ENCODE data around the gene CEP68.
A peak's percentile ranks its signal among the peaks of the same experiment; 100 is the strongest.
"Not testable (repeated sequence)": the region's sequence is repeated elsewhere in the genome, so short reads cannot be mapped to it uniquely, and the experiment has no call there.

The CEP68 gene

DNA sequence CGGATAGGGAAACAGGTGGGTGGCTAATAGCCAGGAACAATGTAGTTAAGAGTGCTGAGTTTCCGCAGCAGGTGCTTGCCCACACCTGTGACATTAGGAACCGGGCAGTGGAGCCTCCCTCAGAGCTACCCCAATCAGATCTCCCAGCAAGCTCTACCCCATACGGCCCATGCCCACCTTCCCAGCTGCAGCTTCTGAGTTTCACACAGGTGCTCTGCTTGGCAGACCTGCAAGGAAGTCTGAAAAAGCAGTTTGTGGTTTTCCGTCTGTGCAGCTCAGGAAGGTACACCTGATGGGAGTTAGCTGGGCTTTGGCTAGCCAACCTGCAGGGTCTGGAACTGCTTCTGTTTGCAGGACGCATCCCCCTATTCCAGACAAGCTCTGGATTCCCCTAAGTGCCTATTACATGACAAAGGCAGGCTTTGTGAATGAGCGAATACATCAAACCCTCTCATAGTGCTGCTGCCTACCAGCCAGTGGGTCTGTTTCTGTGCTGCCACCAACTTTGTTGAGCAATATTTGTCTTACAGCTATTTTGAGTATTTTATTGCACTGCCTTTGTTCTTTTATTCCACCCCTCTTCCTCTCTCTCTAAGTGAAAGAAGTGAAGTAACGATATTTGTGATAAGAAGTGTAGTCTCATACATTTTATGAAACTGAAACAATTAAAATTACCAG lies 24.7 kb upstream of the CEP68 start:
- DNase-seq (ENCODE audit: low read depth in 2 of 2) = no peak

DNA sequence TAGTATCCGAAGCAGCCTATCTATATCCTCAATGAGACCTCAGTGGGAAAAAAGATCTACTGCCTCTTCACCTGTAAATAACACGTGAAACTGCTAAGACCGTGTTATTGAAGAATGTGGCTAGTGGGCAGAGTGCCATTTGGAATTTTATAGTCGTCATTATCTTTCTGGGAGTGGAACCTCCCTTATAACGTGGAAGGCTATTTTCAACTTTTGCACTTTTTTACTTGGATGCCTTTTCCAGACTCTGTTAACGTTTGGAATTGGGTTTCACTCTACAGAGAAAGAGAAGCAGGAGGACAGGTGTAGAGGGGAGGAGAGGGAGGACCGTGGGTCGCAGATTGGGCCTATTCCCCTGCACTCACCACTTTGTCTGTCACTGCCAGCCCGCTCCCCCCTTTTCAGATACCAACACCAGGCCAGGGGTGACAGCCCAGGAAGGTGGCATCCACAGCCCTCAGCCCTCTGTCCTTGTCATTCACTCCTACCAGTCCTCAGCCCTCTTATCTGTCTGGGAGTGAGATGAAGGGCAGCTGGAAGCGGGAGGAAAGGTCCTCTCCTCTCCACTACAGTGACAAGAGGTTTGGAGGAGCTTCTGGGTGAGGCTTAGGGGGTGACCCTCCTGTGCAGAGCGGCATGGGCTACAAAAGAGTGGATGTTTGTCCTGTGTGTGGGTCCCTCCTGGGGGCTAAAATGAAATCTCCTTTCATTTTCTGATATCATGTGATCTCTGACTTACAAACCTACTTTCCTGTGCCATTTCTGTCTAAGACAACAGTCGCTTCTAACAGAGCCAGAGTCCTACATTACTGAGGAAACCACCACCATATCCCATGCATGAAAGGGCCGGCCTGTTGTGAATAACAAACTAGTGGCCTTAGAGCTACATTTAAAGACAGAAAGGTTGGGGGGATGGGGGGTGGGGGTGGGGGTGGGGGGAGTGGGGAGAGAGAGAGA lies 23.9 kb upstream of the CEP68 start:
- no peak for DNase-seq (ENCODE audit: low read depth in 2 of 2)

DNA sequence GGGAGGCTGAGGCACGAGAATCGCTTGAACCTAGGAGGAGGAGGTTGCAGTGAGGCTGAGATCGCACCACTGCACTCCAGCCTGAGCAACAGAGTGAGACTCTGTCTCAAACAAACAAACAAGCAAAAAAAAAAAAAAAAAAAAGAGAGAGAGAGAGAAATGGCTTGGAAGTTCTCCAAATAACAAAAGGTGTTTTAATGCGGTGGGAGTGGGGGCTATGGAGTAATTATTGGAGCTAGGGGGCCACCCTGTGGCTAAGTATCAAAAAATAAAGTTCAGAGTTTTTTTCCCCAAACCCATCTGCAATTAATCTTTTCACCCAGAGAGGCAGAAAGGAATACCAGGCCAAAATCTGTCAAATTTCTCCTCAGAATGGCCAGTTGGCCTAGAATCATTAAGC lies 23.0 kb upstream of the CEP68 start:
- no peak for DNase-seq (ENCODE audit: low read depth in 2 of 2)

DNA sequence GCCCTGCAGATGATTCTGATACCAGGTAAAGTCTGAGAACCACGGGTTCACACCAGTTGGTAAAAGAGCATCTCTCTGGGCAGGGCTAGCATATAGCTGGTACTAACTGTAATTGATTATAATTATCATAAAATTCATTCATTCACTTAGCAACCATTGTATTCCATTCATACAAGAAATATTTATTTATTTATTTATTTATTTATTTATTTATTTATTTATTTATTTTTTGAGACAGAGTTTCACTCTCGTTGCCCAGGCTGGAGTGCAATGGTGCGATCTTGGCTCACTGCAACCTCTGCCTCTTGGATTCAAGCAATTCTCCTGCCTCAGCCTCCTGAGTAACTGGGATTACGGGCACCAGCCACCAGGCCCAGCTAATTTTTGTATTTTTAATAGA lies 22.5 kb upstream of the CEP68 start:
- DNase-seq (ENCODE audit: low read depth in 2 of 2) = not testable (repeated sequence)

DNA sequence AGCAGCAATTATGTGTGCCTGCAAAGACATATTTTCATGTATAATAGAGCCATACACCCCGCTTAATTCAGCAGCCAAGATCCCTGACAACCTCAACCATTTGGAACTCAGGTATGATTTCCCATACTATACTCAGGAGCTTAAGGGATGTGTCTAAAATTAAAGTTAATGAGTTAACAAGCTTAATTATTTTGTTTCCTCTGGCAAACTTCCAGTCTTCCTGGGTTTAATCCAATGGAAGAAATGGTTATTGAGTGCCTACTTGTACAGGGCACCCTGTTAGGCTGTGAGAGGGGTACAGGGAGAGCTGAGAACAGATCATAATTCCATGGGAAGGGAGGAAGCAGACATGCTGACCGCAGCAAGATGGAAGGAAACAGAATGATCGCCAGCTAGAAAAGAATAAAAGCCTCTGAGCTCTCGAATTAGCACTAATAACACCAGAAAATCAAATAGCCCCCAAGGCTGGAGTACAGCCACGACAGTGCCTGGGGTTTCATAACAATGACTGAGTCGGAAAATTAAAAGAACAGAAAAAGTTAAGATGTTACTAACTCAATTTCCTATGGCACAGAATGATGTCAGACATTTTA lies 20.8 kb upstream of the CEP68 start:
- no peak for DNase-seq (ENCODE audit: low read depth in 2 of 2)

DNA sequence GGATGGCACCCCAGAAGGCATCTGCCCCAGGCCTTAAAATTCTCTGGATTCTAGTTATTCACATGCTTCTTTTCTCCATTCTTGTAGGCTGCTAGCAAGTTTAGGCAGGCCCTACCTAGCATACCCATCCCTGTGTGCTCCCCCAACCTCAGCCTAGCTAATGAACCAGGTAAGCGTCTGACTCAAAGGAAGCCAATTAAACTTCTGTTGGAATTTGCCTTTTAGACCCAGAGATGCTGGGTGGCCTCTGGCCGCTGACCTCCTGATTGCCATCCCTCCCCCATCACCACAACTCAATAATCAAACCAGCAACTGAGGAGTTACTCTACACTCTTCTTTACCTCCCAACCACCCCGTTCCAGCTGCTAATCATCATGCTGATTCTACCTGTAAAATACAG lies 19.0 kb upstream of the CEP68 start:
- DNase-seq (ENCODE audit: low read depth in 2 of 2) = no peak

DNA sequence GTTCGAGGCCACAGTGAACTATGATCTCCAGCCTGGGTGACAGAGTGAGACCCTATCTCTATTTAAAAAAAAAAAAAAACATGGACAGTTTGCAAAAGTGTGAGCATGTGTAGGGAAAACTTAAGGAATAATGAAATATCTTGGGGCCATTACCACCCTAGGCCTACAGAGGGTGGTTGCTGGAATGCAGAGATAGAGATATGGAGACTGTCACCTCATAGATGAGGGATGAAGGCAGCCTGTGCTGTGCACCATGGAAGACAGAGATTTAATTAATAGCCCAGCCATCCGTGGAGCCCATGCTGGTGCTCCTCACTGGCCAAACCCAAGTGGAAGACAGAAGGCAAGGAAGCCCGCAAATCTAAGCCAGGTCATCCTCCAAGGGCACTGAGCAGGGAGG lies 16.6 kb upstream of the CEP68 start:
- DNase-seq (ENCODE audit: low read depth in 2 of 2) = no peak

DNA sequence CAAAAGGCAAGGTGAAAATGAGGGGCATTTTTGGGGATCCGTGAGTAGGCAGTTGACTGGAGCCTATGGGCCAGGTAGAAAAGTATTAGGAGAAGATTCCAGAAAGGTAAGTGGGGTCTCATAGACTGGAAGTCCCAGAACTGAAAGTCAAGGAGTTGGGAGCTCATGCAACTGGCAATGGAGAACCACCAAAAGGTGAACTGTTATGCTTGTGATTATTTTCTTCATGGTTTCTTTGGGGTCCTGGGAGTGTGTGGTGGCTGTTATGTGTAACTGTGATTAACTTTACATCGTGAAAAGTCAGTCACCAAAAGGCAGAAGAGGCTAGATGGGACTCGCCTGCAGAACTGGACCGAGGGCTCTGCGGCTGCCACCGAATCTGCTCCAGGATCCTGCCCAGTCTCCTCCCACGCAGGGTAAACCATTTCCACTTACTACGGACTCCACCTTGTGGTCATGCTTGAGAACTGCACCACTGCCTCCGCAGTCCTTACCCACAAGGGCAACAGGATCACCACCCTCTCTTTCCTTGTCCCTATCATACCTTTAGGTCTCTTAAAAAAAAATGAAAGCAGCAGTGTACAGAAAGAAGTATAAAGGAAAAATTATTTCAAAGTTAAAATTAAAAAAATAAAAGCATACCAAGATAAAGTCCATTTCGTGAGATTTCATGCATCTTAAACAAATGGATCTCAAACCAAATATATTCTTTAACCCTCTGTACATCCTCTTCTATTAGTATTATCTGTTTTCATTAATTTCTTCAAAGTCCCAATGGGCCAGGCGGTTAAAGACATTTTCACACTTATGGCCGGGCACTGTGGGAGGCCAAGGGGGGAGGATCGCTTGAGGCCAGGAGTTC lies 15.6 kb upstream of the CEP68 start:
- DNase-seq (ENCODE audit: low read depth in 2 of 2) = peak; percentile 58

DNA sequence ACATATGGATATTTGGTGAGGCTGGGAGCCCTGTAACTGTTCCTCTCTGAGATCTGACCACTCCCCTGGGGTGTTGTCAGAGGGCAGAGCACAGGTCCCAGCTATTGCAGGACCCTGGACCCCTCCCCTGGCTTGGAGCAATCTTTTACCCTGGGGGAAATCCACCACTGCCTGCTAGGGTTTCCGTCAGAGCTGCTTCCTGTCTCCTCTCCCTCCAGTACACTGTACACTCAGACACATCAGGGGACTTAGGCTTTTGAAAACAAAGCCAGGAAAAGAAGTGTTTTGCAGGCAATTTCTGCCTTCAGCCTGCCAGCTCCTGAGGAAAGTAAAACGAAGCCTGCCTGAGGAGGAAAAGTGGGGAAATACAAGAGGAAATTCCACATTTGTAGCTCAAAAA lies 13.2 kb upstream of the CEP68 start:
- no peak for DNase-seq (ENCODE audit: low read depth in 2 of 2)

DNA sequence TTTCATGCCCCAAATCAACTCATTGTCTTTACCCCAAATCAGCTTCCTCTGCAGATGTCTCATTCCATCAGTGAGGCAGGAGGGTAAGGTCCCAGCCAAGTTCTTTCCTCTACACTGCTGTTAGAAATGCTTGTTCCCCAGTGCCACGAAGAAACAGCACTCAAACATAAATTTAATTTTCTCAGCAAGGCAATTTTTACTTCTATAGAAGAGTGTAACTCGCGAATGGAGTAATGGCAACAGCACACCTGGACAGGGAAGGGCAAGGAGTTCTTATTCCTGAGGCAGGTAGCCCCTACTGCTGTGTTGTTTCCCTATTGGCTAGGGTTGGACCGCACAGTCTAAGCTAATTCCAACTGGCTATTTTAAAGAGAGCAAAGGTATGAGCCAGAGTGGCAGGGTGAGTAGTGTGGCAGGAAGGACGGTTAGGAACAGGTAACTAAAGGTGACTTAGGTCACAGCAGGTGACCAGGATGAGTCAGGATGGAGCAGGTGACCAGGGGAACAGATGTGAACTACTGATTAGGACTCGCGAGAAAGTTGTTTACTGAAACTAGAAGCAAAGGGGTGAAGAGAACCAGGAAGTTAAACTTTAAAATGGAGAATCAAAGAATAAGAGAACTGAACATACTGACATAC lies 12.0 kb upstream of the CEP68 start:
- no peak for DNase-seq (ENCODE audit: low read depth in 2 of 2)

DNA sequence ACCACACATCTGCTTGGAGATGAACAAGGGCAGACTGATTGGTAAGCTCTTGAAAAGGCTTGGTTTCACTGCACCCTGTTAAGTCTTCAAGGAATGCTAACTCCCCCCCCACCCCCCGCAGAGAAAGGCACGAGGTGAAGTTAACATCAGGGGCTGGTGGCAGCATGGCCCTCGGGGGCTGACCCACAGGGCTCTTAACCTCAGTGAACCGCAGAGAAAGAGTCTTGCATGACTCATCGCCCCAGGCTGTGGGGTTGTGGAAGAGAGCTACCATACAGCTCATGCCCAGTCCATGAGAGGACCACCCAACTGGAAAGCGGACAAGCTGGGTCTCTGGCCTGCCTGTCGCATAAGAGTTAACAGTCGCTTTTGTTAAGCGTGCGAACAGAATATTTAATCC lies 10.6 kb upstream of the CEP68 start:
- no peak for DNase-seq (ENCODE audit: low read depth in 2 of 2)

DNA sequence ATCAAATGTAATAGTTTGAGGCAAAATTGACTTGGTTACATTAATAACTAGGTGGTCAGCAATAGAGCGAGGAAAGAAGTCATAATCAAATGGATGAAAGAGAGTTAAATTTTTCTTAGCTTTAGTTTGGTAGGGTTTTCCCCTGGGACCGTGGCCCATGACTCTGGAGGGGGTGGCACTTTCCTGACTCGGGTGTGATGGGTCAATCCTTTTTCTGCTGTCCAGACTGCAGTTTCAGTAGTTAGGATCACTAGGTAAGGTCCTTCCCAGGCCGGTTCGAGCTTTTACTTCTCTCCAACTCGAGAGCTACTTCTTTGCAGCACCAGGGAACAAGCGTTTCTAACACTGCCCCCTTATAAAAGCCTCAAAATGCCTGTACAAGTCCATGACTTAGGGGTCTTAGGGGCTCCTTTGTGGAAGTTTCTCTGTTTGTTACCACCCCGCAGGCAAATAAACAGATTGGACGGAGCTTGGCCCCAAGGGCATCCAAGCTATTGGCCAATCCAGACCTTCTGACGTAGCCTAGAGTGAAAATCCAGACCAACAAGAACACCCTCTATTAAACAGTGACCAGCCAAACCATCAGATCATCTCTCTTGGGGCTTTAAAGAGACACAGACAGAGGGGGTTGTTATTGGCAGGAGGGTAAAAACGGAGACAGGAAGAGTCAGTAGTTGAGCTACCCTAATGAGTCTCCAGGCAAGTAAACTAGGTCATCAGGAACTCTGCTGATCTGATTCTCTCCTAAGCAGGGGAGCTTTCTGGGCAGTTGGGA lies 9.4 kb upstream of the CEP68 start:
- DNase-seq (ENCODE audit: low read depth in 2 of 2) = no peak

DNA sequence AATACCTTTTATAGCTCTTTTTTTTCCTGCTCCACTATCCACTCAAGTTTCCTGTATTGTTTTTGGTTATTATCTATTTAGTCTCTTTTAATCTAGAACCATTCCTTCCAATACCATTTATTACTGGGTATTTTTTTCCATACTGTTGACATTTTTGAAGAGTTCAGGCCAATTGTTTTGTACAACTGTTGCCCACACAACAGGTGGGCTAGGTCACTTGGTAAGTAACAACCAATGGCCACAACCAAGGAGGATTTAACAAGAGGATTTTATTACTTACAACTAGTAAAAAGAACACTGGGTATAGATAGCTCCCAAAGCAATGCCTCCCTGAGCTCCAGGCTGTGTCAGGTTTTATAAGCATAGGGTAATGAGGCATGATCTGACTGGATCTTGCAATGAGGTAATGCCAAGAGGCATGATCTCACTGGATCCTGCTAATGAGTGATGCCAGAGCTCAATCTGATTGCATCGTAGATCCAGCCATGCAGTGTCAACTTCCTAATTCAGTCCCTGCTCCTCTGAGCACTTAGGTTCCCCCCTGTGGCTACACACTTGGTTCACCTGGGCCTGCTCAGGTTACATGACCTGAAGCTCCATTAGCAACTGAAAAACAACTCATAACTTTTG lies 7.1 kb upstream of the CEP68 start:
- DNase-seq (ENCODE audit: low read depth in 2 of 2) = no peak

DNA sequence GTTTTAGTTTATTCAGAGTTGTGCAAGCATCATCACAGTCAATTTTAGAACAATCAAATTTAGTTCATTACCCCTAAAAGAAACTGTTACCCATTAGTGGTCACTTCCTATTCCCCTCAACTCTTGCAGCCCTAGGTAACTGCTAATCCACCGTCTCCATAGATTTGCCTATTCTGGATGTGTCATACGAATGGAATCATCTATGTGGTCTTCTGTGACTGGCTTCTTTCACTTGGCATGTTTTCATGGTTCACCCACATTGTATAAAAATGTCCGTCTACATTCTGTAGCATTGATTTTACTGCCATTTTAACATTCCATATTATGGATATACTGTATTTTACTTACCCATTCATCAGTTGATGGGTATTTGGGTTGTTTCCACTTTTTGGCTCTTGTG lies 5.3 kb upstream of the CEP68 start:
- DNase-seq (ENCODE audit: low read depth in 2 of 2) = no peak

DNA sequence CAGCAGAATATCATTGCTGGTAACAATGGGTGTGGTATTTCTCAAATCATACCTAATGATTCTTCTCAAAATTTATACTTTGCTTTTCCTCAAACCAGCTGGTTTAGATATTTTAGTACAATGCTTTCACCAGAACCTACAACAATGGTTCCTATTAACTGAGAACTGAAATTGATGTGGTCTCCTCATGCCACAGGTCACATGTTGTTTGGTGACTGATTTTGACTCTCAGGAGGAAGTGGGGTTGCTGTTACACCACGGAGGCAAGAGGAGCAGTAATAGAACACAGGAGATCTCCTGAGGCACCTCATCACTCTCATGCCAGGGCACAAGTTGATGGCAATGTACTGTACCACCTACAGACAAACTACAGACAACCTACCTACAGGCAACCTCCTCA lies 3.0 kb upstream of the CEP68 start:
- DNase-seq (ENCODE audit: low read depth in 2 of 2) = no peak

DNA sequence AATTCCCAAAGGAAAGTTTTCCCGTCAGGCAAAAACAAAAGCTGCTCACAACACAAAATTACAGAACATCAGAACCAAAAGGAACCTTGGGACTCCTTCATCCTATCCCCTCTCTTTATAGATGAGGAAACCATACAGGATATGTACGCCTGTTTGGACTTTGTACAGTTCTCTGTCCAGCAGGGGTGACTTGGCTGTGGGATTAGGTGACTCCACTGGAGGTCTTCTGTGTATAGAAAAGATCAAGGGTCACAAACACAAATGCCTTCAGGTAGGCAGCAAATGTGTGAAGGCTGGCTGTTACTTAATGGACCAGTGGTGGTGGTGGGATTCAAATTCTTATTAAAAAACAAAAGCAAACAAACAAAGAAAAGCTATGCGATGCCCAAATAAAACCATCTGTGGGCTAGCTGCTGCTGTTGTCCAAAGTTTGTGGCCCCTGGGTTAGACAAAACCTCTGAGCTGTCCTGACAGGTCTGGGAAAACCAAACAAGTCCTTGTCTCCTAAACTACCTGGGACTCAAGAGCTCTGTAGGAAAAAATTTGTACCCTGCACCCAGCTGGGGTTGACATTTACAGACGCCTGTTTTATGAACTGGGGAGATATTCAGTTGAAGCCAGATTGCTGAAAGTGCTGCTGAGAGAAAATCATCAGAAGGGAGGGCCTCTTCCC lies 1.3 kb upstream of the CEP68 start:
- DNase-seq (ENCODE audit: low read depth in 2 of 2) = no peak

DNA sequence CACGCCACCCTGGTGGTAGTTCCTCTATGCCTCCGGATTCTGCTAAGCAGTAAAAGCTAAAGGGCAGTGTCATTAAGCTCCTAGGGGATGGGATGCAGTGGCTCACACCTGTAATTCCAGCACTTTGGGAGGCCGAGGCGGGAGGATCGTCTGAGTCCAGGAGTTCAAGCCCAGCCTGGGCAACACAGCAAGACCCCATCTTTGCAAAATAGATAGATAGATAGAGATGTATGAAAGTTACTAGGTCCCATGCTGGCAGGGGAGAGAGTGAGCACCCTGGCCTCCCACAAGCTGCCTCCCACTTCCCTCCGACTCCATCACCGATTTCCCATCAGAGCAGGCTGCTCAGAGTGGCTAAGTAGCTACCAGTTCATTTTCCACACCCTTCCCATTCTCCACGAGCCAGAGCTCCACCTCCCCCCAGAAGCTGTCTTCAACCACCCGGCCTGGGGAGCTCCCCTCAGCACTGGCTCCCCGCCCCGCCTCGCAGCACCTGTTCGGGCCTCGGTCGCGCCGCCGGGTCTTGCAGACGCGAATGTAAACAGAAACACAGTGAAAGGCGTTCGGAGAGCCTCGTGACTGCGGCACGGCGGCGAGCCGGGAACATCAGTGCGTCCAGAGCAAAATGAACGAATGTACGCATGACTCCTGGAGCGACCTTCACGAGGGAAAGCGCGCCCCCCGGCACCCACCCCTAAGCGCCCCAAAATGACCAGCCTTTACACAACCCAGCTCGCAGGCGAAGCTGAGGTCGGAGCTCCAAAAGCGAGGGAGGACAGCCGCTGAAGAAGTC lies 598 bp upstream of the CEP68 start:
- DNase-seq (ENCODE audit: low read depth in 2 of 2) = peak in 1 of 2 donors; percentile 26

DNA sequence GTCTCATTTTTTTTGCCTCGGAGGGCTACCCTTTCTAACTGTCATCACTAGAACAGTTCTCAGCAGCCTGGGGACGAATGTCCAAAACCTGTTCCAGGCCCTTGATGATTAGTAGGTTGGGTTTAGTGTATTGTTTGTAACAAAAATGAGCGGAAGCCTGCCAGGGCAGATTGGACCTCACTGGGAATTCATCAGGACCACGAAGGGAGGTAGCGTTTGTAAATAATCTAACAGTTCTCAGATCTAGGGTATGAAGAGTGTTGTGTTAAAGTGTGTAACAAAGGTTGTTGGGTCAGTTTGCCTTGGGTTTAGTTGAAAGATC lies 799 bp downstream of the CEP68 start:
- no peak for DNase-seq (ENCODE audit: low read depth in 2 of 2)

All from stimulated activated CD8-positive, alpha-beta memory T cell treated with anti-CD3 and anti-CD28 coated beads, Interleukin-2, amount 100 ng/mL, for 1 hour (primary cell).